K562 (cell line): ENCODE data around the gene PRCD. TPM values are rescaled to one million over a fixed set of nuclear protein-coding genes. Genes with fewer than 3 reads are reported as not detected.

Source experiments
- BCL6 ChIP-seq: fragments of 250-450 bp; sonication (Bioruptor Pico); IDR thresholded peaks from 2 replicates; pipeline ENCODE4 v1.4.0; 2020
- CBX1 ChIP-seq: sonication (generic); IDR thresholded peaks from 2 replicates; pipeline ENCODE4 v1.6.1; 2016; ENCODE audit warnings: antibody characterized with exemption, low read depth, mild to moderate bottlenecking
- EZH2 ChIP-seq: IDR thresholded peaks from 2 replicates; pipeline ENCODE4 v1.6.1; 2012; ENCODE audit warnings: low read depth, mild to moderate bottlenecking, inconsistent platforms, low read length, borderline replicate concordance
- FOXJ3 ChIP-seq: sonication (generic); formaldehyde crosslinking; IDR thresholded peaks from 2 replicates; pipeline ENCODE4 v1.4.0; 2020; ENCODE audit warnings: mild to moderate bottlenecking, missing genetic modification reagents
- GABPB2 ChIP-seq: fragments of 250-450 bp; sonication (Bioruptor Pico); conservative IDR thresholded peaks from 2 replicates; pipeline ENCODE4 v1.5.1; 2021; ENCODE audit warnings: mild to moderate bottlenecking
- GATA2 ChIP-seq: sonication (generic); formaldehyde crosslinking; IDR thresholded peaks from 2 replicates; pipeline ENCODE4 v1.4.0; 2020; ENCODE audit warnings: mild to moderate bottlenecking, missing genetic modification reagents
- HNRNPLL ChIP-seq: fragments of 200-400 bp; formaldehyde crosslinking; IDR thresholded peaks from 2 replicates; pipeline ENCODE4 v1.6.1; 2017; ENCODE audit warnings: low read length, low read depth, mild to moderate bottlenecking; ENCODE audit not compliant: poor library complexity, severe bottlenecking
- MBD2 ChIP-seq: sonication (generic); IDR thresholded peaks from 2 replicates; pipeline ENCODE4 v1.6.1; 2016; ENCODE audit warnings: low read depth, borderline replicate concordance
- NCOA2 ChIP-seq, 2 experiments: fragments of 450-650 bp; IDR thresholded peaks; 2 replicates each; pipeline ENCODE4 v1.6.1; 2018; ENCODE audit warnings: mild to moderate bottlenecking in 2 of 2, moderate library complexity in 1 of 2; ENCODE audit not compliant: partially characterized antibody in 2 of 2
- POLR2A ChIP-seq: fragments of 450-650 bp; conservative IDR thresholded peaks from 2 replicates; pipeline ENCODE4 v1.6.1; 2016
- SAFB ChIP-seq: fragments of 200-400 bp; formaldehyde crosslinking; IDR thresholded peaks from 2 replicates; pipeline ENCODE4 v1.6.1; 2017; ENCODE audit warnings: low read depth, low read length, borderline replicate concordance
- SMARCA5 ChIP-seq: fragments of 450-650 bp; IDR thresholded peaks from 2 replicates; pipeline ENCODE4 v1.6.1; 2016
- SP1 ChIP-seq: sonication (generic); formaldehyde crosslinking; IDR thresholded peaks from 2 replicates; pipeline ENCODE4 v1.8.1; 2022; ENCODE audit warnings: mild to moderate bottlenecking, missing genetic modification reagents
- TAF9B ChIP-seq: fragments of 450-650 bp; IDR thresholded peaks from 2 replicates; pipeline ENCODE4 v1.6.1; 2018; ENCODE audit warnings: mild to moderate bottlenecking; ENCODE audit not compliant: partially characterized antibody
- TCF7 ChIP-seq: sonication (generic); IDR thresholded peaks from 2 replicates; pipeline ENCODE4 v1.6.1; 2016; ENCODE audit warnings: antibody characterized with exemption, borderline replicate concordance
- ZBTB33 ChIP-seq: sonication (generic); formaldehyde crosslinking; IDR thresholded peaks from 2 replicates; pipeline ENCODE4 v1.8.1; 2023; ENCODE audit warnings: mild to moderate bottlenecking, missing genetic modification reagents
- ZNF124 ChIP-seq: sonication (generic); formaldehyde crosslinking; IDR thresholded peaks from 2 replicates; pipeline ENCODE4 v1.8.1; 2022; ENCODE audit warnings: missing genetic modification reagents
- ZNF354B ChIP-seq: fragments of 250-450 bp; sonication (Bioruptor Pico); IDR thresholded peaks from 2 replicates; pipeline ENCODE4 v1.4.0; 2020
- polyA plus RNA-seq, 8 experiments: library from polyadenylated mRNA; depleted of rRNA in 4 of 8; stranded (reverse) in 5 of 8; unstranded in 3 of 8; fragments of >200 nt; fragmentation: Nextera tagmentation in 2 of 8; fragmentation: Illumina TruSeq in 1 of 8; extraction: Ambion mirVana in 2 of 8; extraction: Trizol in 1 of 8; gene quantifications; 2 replicates each; pipeline versions ENCODE4 v1.2.1 to v1.2.3, GENCODE V29; 2011 to 2014; ENCODE audit warnings: inconsistent platforms in 1 of 8, missing spikeins in 1 of 8
- total RNA-seq, 7 experiments: library from RNA; depleted of rRNA in 6 of 7; stranded (reverse); fragments of >200 nt in 6 of 7; fragmentation: Illumina TruSeq in 2 of 7; extraction: Trizol in 2 of 7; gene quantifications; 2 replicates each; pipeline versions ENCODE4 v1.2.1 to v1.2.3, GENCODE V29; 2011 to 2021; ENCODE audit warnings: low replicate concordance in 1 of 7
- TF ChIP-seq, protein P1 (sequence below): fragments of 450-650 bp; IDR thresholded peaks from 2 replicates; pipeline ENCODE4 v1.6.1; 2016; ENCODE audit warnings: low read depth
- TF ChIP-seq, protein P2 (sequence below): sonication (generic); IDR thresholded peaks from 2 replicates; pipeline ENCODE4 v1.6.1; 2016

Gene PRCD
- total and polyA plus RNA-seq, 9 of the 15 experiments (the other 6 are each of a cell fraction or from before 2014, with no cell fraction given), result 0.20 to 0.25 (median 0.21) TPM; not detected in 6

DNA sequence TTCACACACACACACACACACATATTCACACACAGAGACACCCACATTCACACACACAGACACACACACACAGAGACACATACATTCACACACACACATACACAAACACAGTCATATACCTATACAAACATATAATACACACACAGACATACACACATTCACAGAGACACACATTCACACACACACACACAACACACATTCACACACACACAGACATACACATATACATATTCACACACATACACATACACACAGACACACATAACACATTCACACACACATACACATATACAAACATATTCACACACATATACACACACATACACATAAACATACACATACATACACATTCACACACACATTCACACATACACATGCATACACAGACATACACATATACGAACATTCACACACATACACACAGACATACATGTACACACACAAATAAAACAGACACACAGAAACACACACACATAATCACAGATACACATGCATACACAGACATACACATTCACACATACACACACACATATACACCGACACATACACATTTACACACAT lies 7.9 kb downstream of the PRCD start (continued):
- TF ChIP-seq, protein P1, sequence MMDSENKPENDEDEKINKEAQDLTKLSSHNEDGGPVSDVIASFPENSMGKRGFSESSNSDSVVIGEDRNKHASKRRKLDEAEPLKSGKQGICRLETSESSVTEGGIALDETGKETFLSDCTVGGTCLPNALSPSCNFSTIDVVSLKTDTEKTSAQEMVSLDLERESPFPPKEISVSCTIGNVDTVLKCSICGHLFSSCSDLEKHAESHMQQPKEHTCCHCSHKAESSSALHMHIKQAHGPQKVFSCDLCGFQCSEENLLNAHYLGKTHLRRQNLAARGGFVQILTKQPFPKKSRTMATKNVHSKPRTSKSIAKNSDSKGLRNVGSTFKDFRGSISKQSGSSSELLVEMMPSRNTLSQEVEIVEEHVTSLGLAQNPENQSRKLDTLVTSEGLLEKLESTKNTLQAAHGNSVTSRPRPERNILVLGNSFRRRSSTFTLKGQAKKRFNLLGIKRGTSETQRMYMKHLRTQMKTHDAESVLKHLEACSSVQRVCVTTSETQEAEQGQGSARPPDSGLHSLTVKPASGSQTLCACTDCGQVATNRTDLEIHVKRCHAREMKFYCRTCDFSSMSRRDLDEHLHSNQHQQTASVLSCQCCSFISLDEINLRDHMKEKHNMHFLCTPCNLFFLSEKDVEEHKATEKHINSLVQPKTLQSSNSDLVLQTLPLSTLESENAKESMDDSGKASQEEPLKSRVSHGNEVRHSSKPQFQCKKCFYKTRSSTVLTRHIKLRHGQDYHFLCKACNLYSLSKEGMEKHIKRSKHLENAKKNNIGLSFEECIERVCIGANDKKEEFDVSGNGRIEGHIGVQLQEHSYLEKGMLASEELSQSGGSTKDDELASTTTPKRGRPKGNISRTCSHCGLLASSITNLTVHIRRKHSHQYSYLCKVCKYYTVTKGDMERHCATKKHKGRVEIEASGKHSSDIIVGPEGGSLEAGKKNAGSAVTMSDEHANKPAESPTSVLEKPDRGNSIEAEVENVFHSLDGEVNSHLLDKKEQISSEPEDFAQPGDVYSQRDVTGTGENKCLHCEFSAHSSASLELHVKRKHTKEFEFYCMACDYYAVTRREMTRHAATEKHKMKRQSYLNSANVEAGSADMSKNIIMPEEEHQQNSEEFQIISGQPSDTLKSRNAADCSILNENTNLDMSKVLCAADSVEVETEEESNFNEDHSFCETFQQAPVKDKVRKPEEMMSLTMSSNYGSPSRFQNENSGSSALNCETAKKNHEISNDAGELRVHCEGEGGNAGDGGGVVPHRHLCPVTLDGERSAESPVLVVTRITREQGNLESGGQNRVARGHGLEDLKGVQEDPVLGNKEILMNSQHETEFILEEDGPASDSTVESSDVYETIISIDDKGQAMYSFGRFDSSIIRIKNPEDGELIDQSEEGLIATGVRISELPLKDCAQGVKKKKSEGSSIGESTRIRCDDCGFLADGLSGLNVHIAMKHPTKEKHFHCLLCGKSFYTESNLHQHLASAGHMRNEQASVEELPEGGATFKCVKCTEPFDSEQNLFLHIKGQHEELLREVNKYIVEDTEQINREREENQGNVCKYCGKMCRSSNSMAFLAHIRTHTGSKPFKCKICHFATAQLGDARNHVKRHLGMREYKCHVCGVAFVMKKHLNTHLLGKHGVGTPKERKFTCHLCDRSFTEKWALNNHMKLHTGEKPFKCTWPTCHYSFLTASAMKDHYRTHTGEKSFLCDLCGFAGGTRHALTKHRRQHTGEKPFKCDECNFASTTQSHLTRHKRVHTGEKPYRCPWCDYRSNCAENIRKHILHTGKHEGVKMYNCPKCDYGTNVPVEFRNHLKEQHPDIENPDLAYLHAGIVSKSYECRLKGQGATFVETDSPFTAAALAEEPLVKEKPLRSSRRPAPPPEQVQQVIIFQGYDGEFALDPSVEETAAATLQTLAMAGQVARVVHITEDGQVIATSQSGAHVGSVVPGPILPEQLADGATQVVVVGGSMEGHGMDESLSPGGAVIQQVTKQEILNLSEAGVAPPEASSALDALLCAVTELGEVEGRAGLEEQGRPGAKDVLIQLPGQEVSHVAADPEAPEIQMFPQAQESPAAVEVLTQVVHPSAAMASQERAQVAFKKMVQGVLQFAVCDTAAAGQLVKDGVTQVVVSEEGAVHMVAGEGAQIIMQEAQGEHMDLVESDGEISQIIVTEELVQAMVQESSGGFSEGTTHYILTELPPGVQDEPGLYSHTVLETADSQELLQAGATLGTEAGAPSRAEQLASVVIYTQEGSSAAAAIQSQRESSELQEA, result peak; percentile 58; the same call in 1 of the 2 replicates
- TF ChIP-seq ZNF124, result no peak
- TF ChIP-seq TCF7, result no peak
- peak; percentile 63; the same call in 1 of the 2 replicates for TF ChIP-seq SMARCA5
- TF ChIP-seq HNRNPLL, result no peak
- no peak for TF ChIP-seq TAF9B
- TF ChIP-seq BCL6 (CRISPR knock-in tag), result no peak
- TF ChIP-seq SAFB, result no peak
- TF ChIP-seq GATA2 (CRISPR knock-in tag), result no peak
- TF ChIP-seq, protein P2, sequence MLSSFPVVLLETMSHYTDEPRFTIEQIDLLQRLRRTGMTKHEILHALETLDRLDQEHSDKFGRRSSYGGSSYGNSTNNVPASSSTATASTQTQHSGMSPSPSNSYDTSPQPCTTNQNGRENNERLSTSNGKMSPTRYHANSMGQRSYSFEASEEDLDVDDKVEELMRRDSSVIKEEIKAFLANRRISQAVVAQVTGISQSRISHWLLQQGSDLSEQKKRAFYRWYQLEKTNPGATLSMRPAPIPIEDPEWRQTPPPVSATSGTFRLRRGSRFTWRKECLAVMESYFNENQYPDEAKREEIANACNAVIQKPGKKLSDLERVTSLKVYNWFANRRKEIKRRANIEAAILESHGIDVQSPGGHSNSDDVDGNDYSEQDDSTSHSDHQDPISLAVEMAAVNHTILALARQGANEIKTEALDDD, result no peak
- TF ChIP-seq ZBTB33, result no peak
- TF ChIP-seq ZNF354B (CRISPR knock-in tag), result no peak
- no peak for TF ChIP-seq CBX1
- TF ChIP-seq NCOA2 (IDR thresholded peaks at IDR 0.05; ENCODE audit: partially characterized antibody in 2 of 2), result no peak
- TF ChIP-seq FOXJ3, result no peak
- no peak for TF ChIP-seq MBD2
- no peak for TF ChIP-seq SP1 (CRISPR knock-in tag)
- TF ChIP-seq GABPB2 (CRISPR knock-in tag), result no peak
- no peak for TF ChIP-seq EZH2
- no peak for TF ChIP-seq POLR2A
